ENCODE results near the gene ST13.
"Not testable (repeated sequence)": the region's sequence is repeated elsewhere in the genome, so short reads cannot be mapped to it uniquely, and the experiment has no call there.

The ST13 gene

GRCh38 chr22:40857309-40857855 is 943 bp upstream of the ST13 start:
- H3K9ac ChIP-seq (ENCODE audit: insufficient read length, low read depth), result peak overlapping the region; percentile 97
- H3K4me1 ChIP-seq (ENCODE audit: insufficient read depth, insufficient read length), result no peaks in the 10 kb centered on the region
- peak overlapping the region; percentile 95 for H3K4me3 ChIP-seq (ENCODE audit: insufficient read length, low read depth)
- no peak for DNase-seq (ENCODE audit: low read depth, low spot score)
- peaks cover 49% of the 10 kb centered on the region for H3K36me3 ChIP-seq (ENCODE audit: insufficient read depth, insufficient read length, low read length)
- H3K27me3 ChIP-seq (ENCODE audit: insufficient read depth, insufficient read length), result no peaks in the 10 kb centered on the region
- TF ChIP-seq YY1 (IDR thresholded peaks at IDR 0.05; ENCODE audit: insufficient read depth, insufficient read length) (no peak), ZNF274 (IDR thresholded peaks at IDR 0.05; ENCODE audit: low read depth, low read length) (no peak), SUZ12 (IDR thresholded peaks at IDR 0.05; ENCODE audit: extremely low read depth, insufficient read depth, insufficient read length) (no peak)
- no peaks in the 10 kb centered on the region for H3K9me3 ChIP-seq (ENCODE audit: insufficient read depth, low read length)

GRCh38 chr22:40855979-40856512 is 393 bp downstream of the ST13 start:
- Histone ChIP-seq H3K36me3 (ENCODE audit: insufficient read depth, insufficient read length, low read length) (peaks cover 43% of the 10 kb centered on the region), H3K9ac (ENCODE audit: insufficient read length, low read depth) (peak overlapping the region; percentile 97), H3K4me3 (ENCODE audit: insufficient read length, low read depth) (peak overlapping the region; percentile 95), H3K4me1 (ENCODE audit: insufficient read depth, insufficient read length) (no peaks in the 10 kb centered on the region), H3K27me3 (ENCODE audit: insufficient read depth, insufficient read length) (no peaks in the 10 kb centered on the region), H3K9me3 (ENCODE audit: insufficient read depth, low read length) (no peaks in the 10 kb centered on the region)
- TF ChIP-seq SUZ12 (IDR thresholded peaks at IDR 0.05; ENCODE audit: extremely low read depth, insufficient read depth, insufficient read length) (no peak), YY1 (IDR thresholded peaks at IDR 0.05; ENCODE audit: insufficient read depth, insufficient read length) (no peak), ZNF274 (IDR thresholded peaks at IDR 0.05; ENCODE audit: low read depth, low read length) (no peak)
- no peak for DNase-seq (ENCODE audit: low read depth, low spot score)

GRCh38 chr22:40855071-40855978 is 1.1 kb downstream of the ST13 start:
- H3K36me3 ChIP-seq (ENCODE audit: insufficient read depth, insufficient read length, low read length), result peaks cover 42% of the 10 kb centered on the region
- no peak for DNase-seq (ENCODE audit: low read depth, low spot score)

GRCh38 chr22:40853961-40854360 is 2.5 kb downstream of the ST13 start:
- H3K4me1 ChIP-seq (ENCODE audit: insufficient read depth, insufficient read length), result no peaks in the 10 kb centered on the region
- H3K4me3 ChIP-seq (ENCODE audit: insufficient read length, low read depth), result no peak overlapping the region
- H3K9ac ChIP-seq (ENCODE audit: insufficient read length, low read depth), result peak overlapping the region; percentile 36

More at GRCh38 chr22:40855071-40855978, 1.1 kb downstream of the ST13 start:
- H3K9ac ChIP-seq (ENCODE audit: insufficient read length, low read depth), result peak overlapping the region; percentile 97
- no peaks in the 10 kb centered on the region for H3K4me1 ChIP-seq (ENCODE audit: insufficient read depth, insufficient read length)
- no peaks in the 10 kb centered on the region for H3K9me3 ChIP-seq (ENCODE audit: insufficient read depth, low read length)
- no peak for TF ChIP-seq ZNF274 (IDR thresholded peaks at IDR 0.05; ENCODE audit: low read depth, low read length)
- TF ChIP-seq YY1 (IDR thresholded peaks at IDR 0.05; ENCODE audit: insufficient read depth, insufficient read length), result no peak
- TF ChIP-seq SUZ12 (IDR thresholded peaks at IDR 0.05; ENCODE audit: extremely low read depth, insufficient read depth, insufficient read length), result no peak
- H3K27me3 ChIP-seq (ENCODE audit: insufficient read depth, insufficient read length), result no peaks in the 10 kb centered on the region
- H3K4me3 ChIP-seq (ENCODE audit: insufficient read length, low read depth), result peak overlapping the region; percentile 95

GRCh38 chr22:40853333-40853732 is 3.1 kb downstream of the ST13 start:
- H3K27me3 ChIP-seq (ENCODE audit: insufficient read depth, insufficient read length), result no peaks in the 10 kb centered on the region
- no peak for TF ChIP-seq ZNF274 (IDR thresholded peaks at IDR 0.05; ENCODE audit: low read depth, low read length)
- TF ChIP-seq YY1 (IDR thresholded peaks at IDR 0.05; ENCODE audit: insufficient read depth, insufficient read length), result no peak
- TF ChIP-seq SUZ12 (IDR thresholded peaks at IDR 0.05; ENCODE audit: extremely low read depth, insufficient read depth, insufficient read length), result no peak
- H3K4me3 ChIP-seq (ENCODE audit: insufficient read length, low read depth), result no peak overlapping the region
- no peak for DNase-seq (ENCODE audit: low read depth, low spot score)
- H3K4me1 ChIP-seq (ENCODE audit: insufficient read depth, insufficient read length), result no peaks in the 10 kb centered on the region
- no peaks in the 10 kb centered on the region for H3K9me3 ChIP-seq (ENCODE audit: insufficient read depth, low read length)
- no peak overlapping the region for H3K9ac ChIP-seq (ENCODE audit: insufficient read length, low read depth)
- H3K36me3 ChIP-seq (ENCODE audit: insufficient read depth, insufficient read length, low read length), result peaks cover 54% of the 10 kb centered on the region

More at GRCh38 chr22:40853961-40854360, 2.5 kb downstream of the ST13 start:
- peaks cover 49% of the 10 kb centered on the region for H3K36me3 ChIP-seq (ENCODE audit: insufficient read depth, insufficient read length, low read length)
- no peaks in the 10 kb centered on the region for H3K9me3 ChIP-seq (ENCODE audit: insufficient read depth, low read length)
- DNase-seq (ENCODE audit: low read depth, low spot score), result no peak
- TF ChIP-seq SUZ12 (IDR thresholded peaks at IDR 0.05; ENCODE audit: extremely low read depth, insufficient read depth, insufficient read length) (no peak), ZNF274 (IDR thresholded peaks at IDR 0.05; ENCODE audit: low read depth, low read length) (no peak), YY1 (IDR thresholded peaks at IDR 0.05; ENCODE audit: insufficient read depth, insufficient read length) (no peak)
- H3K27me3 ChIP-seq (ENCODE audit: insufficient read depth, insufficient read length), result no peaks in the 10 kb centered on the region

GRCh38 chr22:40845816-40846215 is 10.6 kb downstream of the ST13 start:
- H3K4me1 ChIP-seq (ENCODE audit: insufficient read depth, insufficient read length); H3K9ac ChIP-seq (ENCODE audit: insufficient read length, low read depth); H3K4me3 ChIP-seq (ENCODE audit: insufficient read length, low read depth); H3K9me3 ChIP-seq (ENCODE audit: insufficient read depth, low read length); H3K27me3 ChIP-seq (ENCODE audit: insufficient read depth, insufficient read length); DNase-seq (ENCODE audit: low read depth, low spot score): not testable (repeated sequence)
- H3K36me3 ChIP-seq (ENCODE audit: insufficient read depth, insufficient read length, low read length), result peaks cover 77% of the 10 kb centered on the region

GRCh38 chr22:40844951-40845350 is 11.5 kb downstream of the ST13 start:
- Histone ChIP-seq H3K4me1 (ENCODE audit: insufficient read depth, insufficient read length) (no peaks in the 10 kb centered on the region), H3K4me3 (ENCODE audit: insufficient read length, low read depth) (no peak overlapping the region), H3K9me3 (ENCODE audit: insufficient read depth, low read length) (no peaks in the 10 kb centered on the region), H3K27me3 (ENCODE audit: insufficient read depth, insufficient read length) (no peaks in the 10 kb centered on the region), H3K9ac (ENCODE audit: insufficient read length, low read depth) (no peak overlapping the region), H3K36me3 (ENCODE audit: insufficient read depth, insufficient read length, low read length) (peaks cover 79% of the 10 kb centered on the region)
- TF ChIP-seq ZNF274 (IDR thresholded peaks at IDR 0.05; ENCODE audit: low read depth, low read length) (no peak), YY1 (IDR thresholded peaks at IDR 0.05; ENCODE audit: insufficient read depth, insufficient read length) (no peak), SUZ12 (IDR thresholded peaks at IDR 0.05; ENCODE audit: extremely low read depth, insufficient read depth, insufficient read length) (no peak)
- no peak for DNase-seq (ENCODE audit: low read depth, low spot score)
